IPS-11a (cell line): Measurements from ENCODE around the gene SSTR3.

Experiments used
- H3K4me3 ChIP-seq: one replicate; pipeline ENCODE4 v1.5.1; 2013; ENCODE audit warnings: low read depth, low read length, control low read depth

SSTR3 gene

GRCh38 chr22:37169947-37170688 lies 42.2 kb downstream of the SSTR3 start:
- H3K4me3 ChIP-seq = no peak overlapping the region

- H3K4me3 ChIP-seq = no peak overlapping the region
These were observed 42.9 kb downstream of the SSTR3 start for GRCh38 chr22:37169406-37169805.

GRCh38 chr22:37167981-37168647 lies 44.2 kb downstream of the SSTR3 start:
- H3K4me3 ChIP-seq = no peak overlapping the region

- no peak overlapping the region for H3K4me3 ChIP-seq
These were observed 44.9 kb downstream of the SSTR3 start for GRCh38 chr22:37167176-37167980.

GRCh38 chr22:37166675-37167066 lies 45.6 kb downstream of the SSTR3 start:
- no peak overlapping the region for H3K4me3 ChIP-seq

GRCh38 chr22:37165940-37166674 lies 46.2 kb downstream of the SSTR3 start:
- H3K4me3 ChIP-seq = no peak overlapping the region

GRCh38 chr22:37165066-37165465 lies 47.2 kb downstream of the SSTR3 start:
- no peak overlapping the region for H3K4me3 ChIP-seq

- H3K4me3 ChIP-seq = no peak overlapping the region
These were observed 47.8 kb downstream of the SSTR3 start for GRCh38 chr22:37164505-37164887.

- H3K4me3 ChIP-seq = no peak overlapping the region
These were observed 48.4 kb downstream of the SSTR3 start for GRCh38 chr22:37163575-37164504.

GRCh38 chr22:37163096-37163489 lies 49.2 kb downstream of the SSTR3 start:
- H3K4me3 ChIP-seq = no peak overlapping the region

GRCh38 chr22:37162221-37163095 lies 49.8 kb downstream of the SSTR3 start:
- no peak overlapping the region for H3K4me3 ChIP-seq

- H3K4me3 ChIP-seq = no peak overlapping the region
These were observed 50.8 kb downstream of the SSTR3 start for GRCh38 chr22:37161443-37161842.

- H3K4me3 ChIP-seq = no peak overlapping the region
These were observed 52.2 kb downstream of the SSTR3 start for GRCh38 chr22:37160027-37160426.

- H3K4me3 ChIP-seq = no peak overlapping the region
These were observed 53.4 kb downstream of the SSTR3 start for GRCh38 chr22:37158963-37159290.

GRCh38 chr22:37157516-37158285 lies 54.6 kb downstream of the SSTR3 start:
- H3K4me3 ChIP-seq = no peak overlapping the region

GRCh38 chr22:37156686-37157435 lies 55.4 kb downstream of the SSTR3 start:
- no peak overlapping the region for H3K4me3 ChIP-seq

- H3K4me3 ChIP-seq = no peak overlapping the region
These were observed 56.3 kb downstream of the SSTR3 start for GRCh38 chr22:37155971-37156370.
